Progenitor cell of endocrine pancreas (in vitro differentiated cells): ENCODE data around the gene AKAP7. TPM values are rescaled to one million over a fixed set of nuclear protein-coding genes. Genes with fewer than 3 reads are reported as not detected.

Experiments used
- DNase-seq: peaks from one replicate; pipeline ENCODE4 v3.0.0; 2021; ENCODE audit warnings: low spot score; ENCODE audit not compliant: unreplicated experiment
- H3K27ac Mint-ChIP-seq: 2 replicates; pipeline ENCODE4 v1.8.0; 2021; ENCODE audit warnings: mild to moderate bottlenecking, moderate library complexity, mixed read lengths
- H3K27me3 Mint-ChIP-seq: 2 replicates; pipeline ENCODE4 v1.8.0; 2021; ENCODE audit warnings: mixed read lengths
- H3K36me3 Mint-ChIP-seq: 2 replicates; pipeline ENCODE4 v1.8.0; 2022; ENCODE audit warnings: mixed read lengths; ENCODE audit not compliant: insufficient read depth
- H3K4me1 Mint-ChIP-seq: 2 replicates; pipeline ENCODE4 v1.8.0; 2021; ENCODE audit warnings: low read depth, mixed read lengths
- H3K4me3 Mint-ChIP-seq: 2 replicates; pipeline ENCODE4 v1.8.0; 2021; ENCODE audit warnings: low read depth, mild to moderate bottlenecking, moderate library complexity, mixed read lengths
- H3K9me3 Mint-ChIP-seq: 2 replicates; pipeline ENCODE4 v1.8.0; 2021; ENCODE audit warnings: low read depth, mixed read lengths
- total RNA-seq: library from RNA; stranded (reverse); gene quantifications from 2 replicates; pipeline ENCODE4 v1.2.1, GENCODE V29; 2021
- TF ChIP-seq, protein P1 (sequence below): fragments of 200-600 bp; sonication (generic); IDR thresholded peaks from one replicate; pipeline ENCODE4 v1.5.0; 2021; ENCODE audit warnings: antibody characterized with exemption, mild to moderate bottlenecking; ENCODE audit not compliant: unreplicated experiment

AKAP7 gene
- total RNA-seq, 1 donor from 2014 or later: 25.5 TPM

DNA sequence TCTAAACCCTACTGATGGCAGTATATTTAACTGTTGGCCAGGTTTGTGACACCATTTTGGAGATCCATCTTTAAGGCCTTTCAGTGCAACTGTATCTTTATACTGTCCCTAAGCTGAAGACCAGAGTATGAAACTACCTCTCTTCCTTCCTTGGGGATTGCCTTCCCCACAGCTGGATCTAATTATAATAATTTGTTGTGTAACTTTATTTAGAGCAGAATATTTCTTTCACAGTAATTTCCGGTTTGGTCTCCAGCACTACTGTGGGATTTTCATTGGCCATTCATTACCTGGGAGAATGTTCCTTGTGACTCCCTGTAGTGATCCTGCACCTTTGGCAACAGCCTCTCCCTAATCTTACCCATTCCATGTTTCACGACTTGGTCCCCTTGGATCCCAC is 75.2 kb downstream of the AKAP7 start:
- no peaks in the 10 kb centered on the region for H3K27me3 Mint-ChIP-seq
- TF ChIP-seq, protein P1, sequence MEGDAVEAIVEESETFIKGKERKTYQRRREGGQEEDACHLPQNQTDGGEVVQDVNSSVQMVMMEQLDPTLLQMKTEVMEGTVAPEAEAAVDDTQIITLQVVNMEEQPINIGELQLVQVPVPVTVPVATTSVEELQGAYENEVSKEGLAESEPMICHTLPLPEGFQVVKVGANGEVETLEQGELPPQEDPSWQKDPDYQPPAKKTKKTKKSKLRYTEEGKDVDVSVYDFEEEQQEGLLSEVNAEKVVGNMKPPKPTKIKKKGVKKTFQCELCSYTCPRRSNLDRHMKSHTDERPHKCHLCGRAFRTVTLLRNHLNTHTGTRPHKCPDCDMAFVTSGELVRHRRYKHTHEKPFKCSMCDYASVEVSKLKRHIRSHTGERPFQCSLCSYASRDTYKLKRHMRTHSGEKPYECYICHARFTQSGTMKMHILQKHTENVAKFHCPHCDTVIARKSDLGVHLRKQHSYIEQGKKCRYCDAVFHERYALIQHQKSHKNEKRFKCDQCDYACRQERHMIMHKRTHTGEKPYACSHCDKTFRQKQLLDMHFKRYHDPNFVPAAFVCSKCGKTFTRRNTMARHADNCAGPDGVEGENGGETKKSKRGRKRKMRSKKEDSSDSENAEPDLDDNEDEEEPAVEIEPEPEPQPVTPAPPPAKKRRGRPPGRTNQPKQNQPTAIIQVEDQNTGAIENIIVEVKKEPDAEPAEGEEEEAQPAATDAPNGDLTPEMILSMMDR: no peak
- H3K36me3 Mint-ChIP-seq: peaks cover 5% of the 10 kb centered on the region
- no peak overlapping the region for H3K27ac Mint-ChIP-seq
- H3K9me3 Mint-ChIP-seq: peaks cover 3% of the 10 kb centered on the region
- peaks cover 9% of the 10 kb centered on the region for H3K4me1 Mint-ChIP-seq
- no peak overlapping the region for H3K4me3 Mint-ChIP-seq
- no peak for DNase-seq

DNA sequence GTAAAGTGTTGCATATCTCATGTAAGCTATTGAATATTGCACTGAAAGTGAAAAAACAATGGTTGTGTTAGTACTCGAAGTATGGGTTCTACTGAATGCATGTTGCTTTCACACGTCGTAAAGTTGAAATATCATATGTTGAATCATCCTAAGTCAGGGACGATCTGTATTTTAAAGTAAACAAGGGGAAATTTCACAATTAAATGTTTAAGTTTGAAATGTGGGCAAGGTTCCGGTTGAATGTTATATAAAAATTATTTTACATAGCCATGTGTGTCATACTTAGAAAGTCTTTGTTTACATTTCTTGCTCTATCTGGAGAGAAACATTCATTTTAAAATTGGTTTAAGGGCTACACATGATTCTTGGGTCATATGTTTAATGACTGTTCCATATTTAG is 76.8 kb downstream of the AKAP7 start:
- H3K27ac Mint-ChIP-seq: no peak overlapping the region
- H3K9me3 Mint-ChIP-seq: peaks cover 3% of the 10 kb centered on the region
- H3K27me3 Mint-ChIP-seq: no peaks in the 10 kb centered on the region
- TF ChIP-seq, protein P1: no peak
- DNase-seq: no peak
- H3K36me3 Mint-ChIP-seq: peaks cover 5% of the 10 kb centered on the region
- no peak overlapping the region for H3K4me3 Mint-ChIP-seq
- H3K4me1 Mint-ChIP-seq: peaks cover 17% of the 10 kb centered on the region

DNA sequence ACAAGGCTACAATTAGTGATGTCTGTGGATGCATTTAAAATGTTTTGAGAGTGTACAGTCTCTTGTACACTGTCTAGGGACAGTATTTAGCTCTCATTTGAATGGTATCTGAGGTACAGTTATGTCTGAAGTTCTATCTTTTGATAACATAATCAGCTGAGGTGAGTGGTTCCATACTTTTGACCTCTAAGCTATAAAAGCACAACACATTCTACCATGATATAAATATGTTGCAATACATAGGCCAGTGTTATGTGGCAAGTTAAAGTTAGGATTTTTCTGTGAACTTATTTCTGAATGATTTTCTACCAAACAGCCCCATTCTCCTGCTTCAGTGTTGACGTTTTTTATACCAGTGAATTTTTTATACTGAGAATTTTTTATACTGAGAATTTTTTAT is 77.6 kb downstream of the AKAP7 start:
- H3K36me3 Mint-ChIP-seq: peaks cover 5% of the 10 kb centered on the region
- no peak overlapping the region for H3K27ac Mint-ChIP-seq
- peaks cover 3% of the 10 kb centered on the region for H3K9me3 Mint-ChIP-seq

DNA sequence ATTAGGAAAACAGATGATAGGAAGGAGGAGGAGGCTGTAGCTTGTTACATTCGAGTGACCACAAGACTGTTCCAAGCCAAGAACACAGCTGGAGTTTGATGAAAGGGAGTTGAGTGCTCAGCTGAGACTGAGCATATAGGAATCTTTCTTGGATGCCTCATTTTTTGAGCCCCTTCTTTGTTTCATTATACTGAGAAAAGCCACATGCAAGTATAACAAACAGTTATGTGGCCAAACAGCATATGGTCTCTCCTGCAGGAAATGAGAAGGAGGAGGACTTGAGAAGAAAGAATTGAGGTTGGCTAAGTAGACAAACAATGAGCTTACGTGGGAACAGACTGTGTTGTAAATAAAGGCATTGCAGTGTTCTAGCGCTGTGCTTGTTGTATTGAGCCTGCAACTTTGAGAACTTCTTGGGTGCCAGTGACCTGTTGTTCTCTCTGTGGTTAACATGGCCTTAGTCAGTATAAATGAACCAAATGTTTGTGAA is 78.3 kb downstream of the AKAP7 start:
- Mint-ChIP-seq H3K27ac (no peak overlapping the region), H3K36me3 (peaks cover 5% of the 10 kb centered on the region), H3K27me3 (no peaks in the 10 kb centered on the region), H3K4me1 (peaks cover 17% of the 10 kb centered on the region), H3K4me3 (no peak overlapping the region), H3K9me3 (peaks cover 3% of the 10 kb centered on the region)
- DNase-seq: no peak
- TF ChIP-seq, protein P1: no peak

More for the DNA sequence above, 77.6 kb downstream of the AKAP7 start:
- no peak for DNase-seq
- Mint-ChIP-seq H3K4me1 (peaks cover 17% of the 10 kb centered on the region), H3K4me3 (no peak overlapping the region), H3K27me3 (no peaks in the 10 kb centered on the region)
- TF ChIP-seq, protein P1: no peak

DNA sequence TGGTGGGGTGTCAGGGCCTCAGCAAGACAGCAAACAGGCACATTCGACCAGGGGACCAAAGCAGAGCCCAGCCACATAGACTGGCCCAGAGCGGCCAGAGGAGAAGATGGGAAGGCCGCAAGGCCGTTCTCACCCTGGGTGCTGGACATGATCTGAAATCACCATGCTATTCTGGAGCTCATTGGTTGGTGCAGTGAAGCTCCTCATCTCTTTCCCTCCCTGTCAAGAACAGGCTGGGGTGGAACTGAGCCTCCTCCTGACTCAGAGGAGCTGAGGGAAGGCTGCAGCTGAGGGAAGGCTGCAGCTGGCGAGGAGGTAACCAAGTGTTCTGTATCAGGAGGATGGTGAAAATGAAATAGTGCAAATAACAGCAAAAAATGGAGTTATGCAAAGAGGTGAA is 80.0 kb downstream of the AKAP7 start:
- Mint-ChIP-seq H3K36me3 (peaks cover 2% of the 10 kb centered on the region), H3K27ac (peak overlapping the region; percentile 5), H3K4me1 (peaks cover 17% of the 10 kb centered on the region), H3K4me3 (no peak overlapping the region), H3K9me3 (peaks cover 3% of the 10 kb centered on the region), H3K27me3 (no peaks in the 10 kb centered on the region)
- TF ChIP-seq, protein P1: no peak
- no peak for DNase-seq
